HG02943 (cell line): Measurements from ENCODE around the gene VSX1.
A peak's percentile ranks its signal among the peaks of the same experiment; 100 is the strongest.

ENCODE experiments used
- ATAC-seq: cut with Tn5 transposase; IDR thresholded peaks from one replicate; pipeline ENCODE4 v1.9.1; 2021; ENCODE audit warnings: mild to moderate bottlenecking, low read depth, moderate library complexity; ENCODE audit not compliant: unreplicated experiment

VSX1 gene

GRCh38 chr20:25067102-25067987 is 14.6 kb downstream of the VSX1 start:
- ATAC-seq, result no peak

DNA sequence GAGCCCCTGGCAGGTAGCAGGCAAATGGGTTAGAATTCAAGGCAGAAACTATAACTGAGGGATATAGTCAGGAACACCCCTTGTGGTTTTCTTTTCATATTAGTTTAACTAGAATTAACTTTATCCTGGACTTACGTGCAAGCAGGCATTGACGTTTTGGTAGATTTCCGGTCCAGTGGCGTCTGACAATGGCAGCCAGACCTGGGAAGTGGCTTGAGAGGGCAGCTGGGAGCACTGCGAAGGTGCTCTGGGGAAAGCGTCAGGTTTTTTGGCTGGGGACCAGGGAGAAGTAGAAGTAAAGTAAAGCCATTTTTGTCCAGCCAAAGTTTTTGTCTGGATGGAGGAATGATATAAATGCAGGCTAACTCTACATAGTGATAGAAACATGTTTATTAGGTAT is 15.6 kb downstream of the VSX1 start:
- no peak for ATAC-seq

DNA sequence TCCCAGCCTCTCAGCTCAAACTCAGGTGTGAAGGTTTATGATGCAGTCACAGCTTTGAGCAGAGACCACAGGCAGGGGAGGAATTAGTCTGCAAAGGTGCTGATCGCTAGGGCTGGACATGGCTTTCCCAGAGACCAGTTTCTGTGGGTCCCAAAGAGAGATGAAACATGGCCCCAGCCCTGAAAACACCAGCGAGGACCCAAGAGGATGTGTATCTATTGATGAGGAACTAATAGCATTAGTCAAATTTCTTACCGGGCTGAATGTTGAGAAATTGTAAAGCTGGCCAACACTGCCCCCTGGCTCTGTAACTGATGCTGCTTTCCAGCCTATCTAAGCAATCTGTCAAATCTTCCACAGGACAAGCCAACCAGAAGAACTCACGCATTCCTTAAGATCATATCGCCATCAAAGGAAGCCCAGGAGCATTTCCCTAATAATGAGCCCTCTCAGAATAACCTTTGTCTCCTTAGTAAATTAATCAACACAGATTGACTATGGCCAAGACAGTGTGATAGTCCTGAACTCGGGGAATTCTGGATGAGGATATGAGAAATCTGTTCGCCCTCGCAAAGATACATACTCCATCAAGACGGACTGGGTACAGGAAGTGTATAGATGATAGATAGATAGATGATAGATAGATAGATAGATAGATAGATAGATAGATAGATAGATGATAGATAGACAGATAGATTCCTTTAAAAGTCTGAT is 16.2 kb downstream of the VSX1 start:
- ATAC-seq, result peak; percentile 72

- ATAC-seq, result no peak
Observed at GRCh38 chr20:25065072-25065624, 16.8 kb downstream of the VSX1 start.

DNA sequence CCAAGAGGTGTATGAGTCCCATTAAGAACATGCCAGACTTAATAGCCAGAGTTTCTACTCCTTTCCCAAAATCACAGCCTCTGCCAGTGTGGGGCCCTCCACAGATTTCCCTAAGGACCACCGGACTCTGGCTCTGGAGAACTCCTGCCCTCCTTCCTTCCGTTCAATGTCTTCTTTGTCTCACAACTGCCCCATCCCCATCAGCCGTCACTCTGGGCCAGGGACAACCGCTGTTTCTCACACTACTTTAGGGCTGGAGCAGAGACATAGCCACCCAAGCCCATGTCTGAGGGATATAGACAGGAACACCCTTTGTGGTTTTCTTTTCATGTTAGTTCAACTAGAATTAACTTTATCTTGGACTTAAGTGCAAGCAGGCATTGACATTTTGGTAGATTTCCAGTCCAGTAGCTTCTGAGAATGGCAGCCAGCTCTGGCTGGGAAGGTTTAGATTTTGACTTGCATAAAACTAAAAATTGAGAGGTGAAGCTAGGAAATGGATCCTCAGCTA is 17.3 kb downstream of the VSX1 start:
- no peak for ATAC-seq

DNA sequence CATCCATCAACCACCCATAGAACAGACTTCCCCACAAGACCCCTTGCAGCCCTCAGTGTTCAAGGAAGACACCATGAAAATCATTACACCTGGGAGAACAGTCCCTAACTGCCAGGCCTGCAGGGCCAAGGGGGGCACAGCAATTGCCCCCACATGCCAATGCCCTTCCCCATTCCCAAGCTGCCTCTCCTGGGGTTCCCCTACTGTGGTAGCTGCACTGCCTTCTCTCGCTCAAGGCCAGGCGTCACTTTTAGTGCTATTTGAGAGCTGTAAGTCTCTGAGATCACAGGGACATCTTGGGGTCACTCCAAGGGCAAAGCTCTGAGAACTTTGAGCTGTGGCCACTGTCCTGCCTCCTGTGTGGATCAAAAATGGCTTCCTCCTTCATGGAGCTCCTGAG is 18.0 kb downstream of the VSX1 start:
- ATAC-seq, result no peak

DNA sequence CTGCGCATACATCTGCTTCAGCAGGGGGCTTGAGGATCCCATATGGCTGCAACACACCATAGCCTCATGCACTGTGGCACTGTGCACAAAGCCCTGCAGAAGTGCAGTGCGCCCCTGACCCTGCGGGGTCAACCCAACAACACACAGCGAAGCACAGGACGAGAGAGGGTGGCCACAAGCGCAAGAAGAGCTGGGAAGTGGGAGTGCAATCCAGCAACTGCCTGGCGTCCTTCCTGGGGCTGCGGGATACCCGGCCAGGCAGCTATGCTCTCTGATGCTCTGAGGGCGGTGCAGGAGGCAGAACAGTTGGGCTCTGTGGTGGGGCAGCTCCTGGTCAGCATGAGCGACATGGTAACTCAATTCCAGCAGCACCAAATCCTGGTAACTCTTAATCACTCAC is 18.4 kb downstream of the VSX1 start:
- ATAC-seq, result no peak

- ATAC-seq, result no peak
Observed at GRCh38 chr20:25062841-25063240, 19.1 kb downstream of the VSX1 start.

GRCh38 chr20:25061821-25062530 is 20.0 kb downstream of the VSX1 start:
- ATAC-seq, result no peak

GRCh38 chr20:25061103-25061799 is 20.7 kb downstream of the VSX1 start:
- ATAC-seq, result no peak

- no peak for ATAC-seq
Observed at GRCh38 chr20:25059866-25060465, 22.0 kb downstream of the VSX1 start.

- ATAC-seq, result no peak
Observed at GRCh38 chr20:25058847-25059810, 22.8 kb downstream of the VSX1 start.

DNA sequence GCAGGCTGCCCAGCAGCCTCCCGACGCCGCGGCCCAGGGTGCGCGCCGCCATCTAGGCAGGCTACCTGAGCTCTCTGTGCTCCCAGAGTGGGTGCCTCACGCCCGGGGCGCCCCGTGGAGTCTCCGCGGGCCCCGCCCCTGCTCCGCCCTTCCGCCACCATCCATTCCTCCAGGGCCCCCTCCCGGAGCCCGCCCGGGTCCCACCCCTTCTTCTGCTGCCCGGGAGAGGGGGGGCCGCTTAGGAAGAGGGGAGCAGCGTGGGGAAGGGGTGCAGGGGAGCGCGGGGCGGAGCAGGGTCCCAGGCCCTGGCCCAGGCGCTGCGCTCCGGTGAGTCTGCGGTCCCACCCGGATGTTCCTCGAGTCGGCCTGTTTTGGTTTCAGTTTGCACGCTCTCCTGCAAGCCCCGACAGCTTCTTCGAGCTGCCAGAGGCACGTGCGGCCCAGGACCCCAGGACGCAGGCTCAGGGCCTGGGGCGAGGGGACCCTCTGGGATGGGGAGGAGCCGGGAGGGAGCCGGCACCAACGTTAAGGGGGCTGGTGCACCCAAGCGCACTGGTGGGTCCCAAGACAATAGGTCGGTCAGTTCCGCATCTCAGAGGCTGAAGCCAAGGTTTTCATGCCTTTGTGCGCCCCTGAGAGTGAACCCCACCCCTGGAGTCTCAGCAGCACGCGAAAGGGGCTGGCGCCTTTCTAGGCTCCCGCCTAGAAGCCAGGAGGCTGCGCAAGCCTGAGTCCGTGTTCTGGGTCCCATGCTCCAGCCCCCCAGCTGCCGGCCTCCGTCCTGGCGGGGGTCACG is 23.7 kb downstream of the VSX1 start, which contains the start of gene ACSS1:
Gene ACSS1, minus strand, starts transcription at position 89 of the 796 bp plus-strand sequence. Its CDS starts 37 bp downstream, at position 52.
- peak; percentile 58 for ATAC-seq

DNA sequence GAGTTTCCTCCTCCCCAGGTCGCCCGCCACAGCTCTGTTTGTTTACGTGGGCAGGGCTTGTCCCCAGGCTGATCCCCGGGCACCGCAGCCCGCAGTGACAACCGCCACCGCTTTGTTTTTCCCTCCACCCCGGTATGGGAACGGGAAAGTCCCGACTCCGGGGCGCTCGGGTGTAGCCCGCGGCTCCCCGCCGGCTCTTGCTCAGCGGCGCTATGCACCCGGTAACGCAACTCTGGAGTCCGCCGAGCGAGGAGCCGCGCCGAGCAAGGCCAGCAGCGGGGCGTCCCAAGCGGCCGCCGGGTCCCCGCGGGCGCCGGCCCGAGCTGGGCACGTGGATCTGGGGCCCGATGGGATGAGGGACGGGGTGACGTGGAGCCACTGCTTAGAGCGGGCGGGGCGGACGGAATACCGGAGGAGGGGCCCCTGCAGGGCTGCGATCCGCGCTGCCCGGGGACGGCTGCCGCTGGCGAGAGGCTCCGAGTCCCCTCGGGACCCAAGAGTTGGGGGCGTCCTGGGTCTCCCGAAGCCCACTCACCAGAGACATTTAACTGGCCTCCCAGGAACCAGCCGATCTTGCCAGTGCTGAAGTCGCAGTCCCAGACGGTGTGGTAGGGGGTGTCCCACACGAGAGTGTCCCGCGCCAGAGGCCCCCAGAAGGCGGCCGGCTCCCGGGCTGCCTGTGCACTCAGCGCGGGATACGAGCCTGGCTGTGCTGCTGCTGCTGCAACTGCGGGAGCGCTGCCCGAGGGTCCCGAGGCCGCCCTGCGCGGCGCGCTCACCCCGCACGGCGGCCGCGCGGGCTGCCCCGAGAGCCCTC is 24.5 kb downstream of the VSX1 start:
- peak; percentile 23 for ATAC-seq

DNA sequence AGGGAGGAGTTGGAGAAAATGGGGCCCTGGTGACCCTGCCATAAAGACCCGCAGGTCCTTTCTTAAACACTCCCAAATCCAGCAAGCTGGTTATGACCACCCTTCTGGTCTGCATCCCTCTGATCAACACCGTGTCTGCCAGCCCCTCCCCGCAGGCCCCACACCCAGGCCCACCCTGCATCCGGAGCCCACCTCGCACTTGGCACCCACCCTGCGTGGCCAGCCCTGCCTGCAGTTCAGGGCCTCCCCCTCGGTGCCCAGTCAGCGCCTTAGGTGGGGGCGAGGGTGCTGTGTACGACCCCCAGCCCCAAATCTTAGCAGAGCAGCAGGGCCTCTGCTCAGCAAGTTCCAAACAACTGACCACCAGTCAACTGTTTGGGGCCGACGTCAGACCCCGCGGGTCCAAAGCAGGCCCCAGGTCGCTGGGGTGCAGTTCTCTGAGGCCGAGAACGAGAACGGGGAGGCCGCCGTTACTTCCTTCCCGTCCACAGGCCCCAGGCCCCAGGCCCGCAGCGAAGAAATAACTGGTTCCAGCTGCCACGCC is 25.2 kb downstream of the VSX1 start:
- ATAC-seq, result peak; percentile 32

DNA sequence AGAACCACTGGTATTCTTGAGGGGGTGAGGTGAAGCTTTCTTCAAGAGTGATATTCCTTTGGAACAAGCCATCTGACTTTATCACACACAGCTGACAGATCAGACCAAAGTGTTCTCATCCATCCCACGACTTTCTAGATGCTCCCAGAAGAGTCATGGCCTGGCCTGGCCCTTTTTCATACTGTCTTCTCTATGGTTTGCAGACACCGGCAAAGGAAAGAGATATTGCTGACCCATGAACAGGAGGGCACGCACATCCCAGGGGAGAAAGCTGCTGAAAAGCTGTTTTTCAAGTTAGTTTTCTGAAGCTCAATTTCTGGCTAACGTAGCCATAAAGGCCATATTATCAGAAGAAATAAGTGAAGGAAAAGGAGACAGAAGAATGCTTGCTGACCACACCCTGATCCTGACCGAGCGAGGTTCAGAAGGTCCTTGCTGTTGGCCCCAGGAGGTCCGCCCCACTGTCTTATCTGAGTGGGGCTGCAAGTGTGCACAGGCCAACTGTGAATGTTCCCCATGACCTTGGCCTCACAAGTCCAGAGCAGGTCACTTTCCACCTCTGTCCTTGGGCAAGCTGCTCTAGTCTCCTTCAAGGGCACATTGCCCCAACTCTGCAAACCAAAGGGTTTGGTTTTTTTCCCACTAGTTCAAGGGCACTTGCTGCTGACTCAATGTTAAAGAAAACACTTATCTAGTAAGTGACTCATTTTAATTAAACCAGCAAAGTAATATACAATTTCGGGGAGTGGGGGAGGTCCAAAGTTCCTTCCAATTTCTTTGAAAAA is 26.0 kb downstream of the VSX1 start:
- ATAC-seq, result no peak
